GM20000 (cell line): ENCODE results near the gene DNAH1.

ENCODE experiments used
- DNase-seq: peaks from one replicate; pipeline ENCODE4 v3.0.0; 2012; ENCODE audit warnings: low spot score
- CTCF ChIP-seq: IDR thresholded peaks from 2 replicates; pipeline ENCODE4 v1.5.1; 2012; ENCODE audit warnings: mild to moderate bottlenecking, control low read depth; ENCODE audit errors: extremely low read depth, missing control alignments

DNAH1 gene

GRCh38 chr3:52440249-52440551, 124.1 kb downstream of the DNAH1 start:
- TF ChIP-seq CTCF = no peak

GRCh38 chr3:52440671-52441070, 124.6 kb downstream of the DNAH1 start:
- no peak for DNase-seq
- TF ChIP-seq CTCF = no peak

More at GRCh38 chr3:52440249-52440551, 124.1 kb downstream of the DNAH1 start:
- no peak for DNase-seq

GRCh38 chr3:52441091-52441771, 125.1 kb downstream of the DNAH1 start:
- no peak for DNase-seq
- TF ChIP-seq CTCF = no peak

- DNase-seq = no peak
- TF ChIP-seq CTCF = no peak
Observed at GRCh38 chr3:52441772-52442332, 125.7 kb downstream of the DNAH1 start.

- no peak for TF ChIP-seq CTCF
- DNase-seq = no peak
Observed at GRCh38 chr3:52442409-52443267, 126.5 kb downstream of the DNAH1 start.

- no peak for TF ChIP-seq CTCF
- no peak for DNase-seq
Observed at GRCh38 chr3:52443268-52443610, 127.1 kb downstream of the DNAH1 start.
